NCI-H2029 treated with DMSO at 0.1 percent for 48 hours (cell line): ENCODE measurements around the gene DOHH.
"Not testable (repeated sequence)": the region's sequence is repeated elsewhere in the genome, so short reads cannot be mapped to it uniquely, and the experiment has no call there.

ENCODE experiments used
- DNase-seq: peaks from one replicate; lab custom pipeline; 2025; lab: John Stamatoyannopoulos, UW

The DOHH gene

DNA sequence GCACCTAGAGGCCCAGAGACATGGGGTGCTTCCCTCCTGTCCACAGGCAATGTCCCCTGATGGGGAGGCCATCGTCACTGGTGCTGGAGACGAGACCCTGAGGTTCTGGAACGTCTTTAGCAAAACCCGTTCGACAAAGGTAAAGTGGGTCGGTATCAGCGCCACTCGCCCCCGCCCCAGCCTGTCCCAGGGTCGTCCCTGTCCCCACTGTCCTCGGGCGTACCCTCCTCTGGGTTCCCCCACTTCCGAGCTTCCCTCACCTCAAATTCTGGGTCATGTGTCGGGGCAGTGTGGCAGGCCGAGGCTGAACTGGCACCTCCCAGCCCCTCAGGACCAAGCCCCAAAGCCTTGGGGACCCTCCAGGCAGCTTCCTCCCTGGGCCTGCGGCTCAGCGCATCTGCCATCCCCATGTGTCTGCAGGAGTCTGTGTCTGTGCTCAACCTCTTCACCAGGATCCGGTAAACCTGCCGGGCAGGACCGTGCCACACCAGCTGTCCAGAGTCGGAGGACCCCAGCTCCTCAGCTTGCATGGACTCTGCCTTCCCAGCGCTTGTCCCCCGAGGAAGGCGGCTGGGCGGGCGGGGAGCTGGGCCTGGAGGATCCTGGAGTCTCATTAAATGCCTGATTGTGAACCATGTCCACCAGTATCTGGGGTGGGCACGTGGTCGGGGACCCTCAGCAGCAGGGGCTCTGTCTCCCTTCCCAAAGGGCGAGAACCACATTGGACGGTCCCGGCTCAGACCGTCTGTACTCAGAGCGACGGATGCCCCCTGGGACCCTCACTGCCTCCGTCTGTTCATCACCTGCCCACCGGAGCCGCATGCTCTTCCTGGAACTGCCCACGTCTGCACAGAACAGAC, 34.1 kb upstream of the DOHH start:
- no peak for DNase-seq

DNA sequence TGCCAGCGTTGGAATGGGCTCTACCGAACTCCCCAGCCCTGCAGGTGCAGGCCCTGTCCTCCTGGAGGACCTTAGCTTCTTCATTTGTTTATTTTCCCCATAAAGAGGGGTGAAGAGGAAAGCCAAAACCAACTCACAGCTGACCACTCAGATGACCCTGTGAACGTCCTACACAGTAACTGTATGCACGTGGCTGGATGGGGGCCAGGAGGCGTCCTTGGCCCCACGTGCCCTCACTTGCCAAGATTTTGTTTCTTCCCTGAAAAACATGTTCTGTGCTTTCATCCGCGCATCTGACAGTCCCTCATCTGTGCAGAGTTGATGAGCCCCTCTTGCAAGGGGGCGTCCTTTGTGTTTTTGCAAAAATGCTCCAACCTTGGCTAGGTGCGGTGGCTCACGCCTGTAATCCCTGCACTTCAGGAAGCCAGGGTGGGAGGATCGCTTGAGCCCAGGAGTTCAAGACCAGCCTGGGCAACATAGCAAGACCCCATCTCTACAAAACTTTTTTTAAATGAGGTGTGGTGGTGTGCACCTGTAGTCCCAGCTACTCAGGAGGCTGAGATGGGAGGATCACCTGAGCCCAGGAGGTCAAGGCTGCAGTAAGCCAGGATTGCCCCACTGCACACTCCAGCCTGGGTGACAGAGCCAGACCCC, 33.2 kb upstream of the DOHH start:
- no peak for DNase-seq

DNA sequence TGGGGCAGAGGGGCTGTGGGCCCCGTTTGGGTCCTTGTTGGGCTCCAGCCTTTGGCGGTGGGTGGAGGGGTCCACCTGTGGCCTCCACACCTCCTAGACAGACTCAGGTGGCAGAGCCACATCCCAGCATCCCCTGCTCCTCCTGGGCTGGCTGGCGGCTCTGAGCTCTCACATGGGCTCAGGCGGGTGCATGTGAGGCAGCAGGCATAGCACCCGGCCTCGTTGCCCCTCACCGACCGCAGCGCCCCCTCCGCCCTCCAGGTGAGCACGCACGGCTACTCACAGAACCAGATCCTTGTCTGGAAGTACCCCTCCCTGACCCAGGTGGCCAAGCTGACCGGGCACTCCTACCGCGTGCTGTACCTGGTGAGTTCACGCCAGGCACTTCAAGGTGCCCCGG, 32.6 kb upstream of the DOHH start:
- DNase-seq: no peak

DNA sequence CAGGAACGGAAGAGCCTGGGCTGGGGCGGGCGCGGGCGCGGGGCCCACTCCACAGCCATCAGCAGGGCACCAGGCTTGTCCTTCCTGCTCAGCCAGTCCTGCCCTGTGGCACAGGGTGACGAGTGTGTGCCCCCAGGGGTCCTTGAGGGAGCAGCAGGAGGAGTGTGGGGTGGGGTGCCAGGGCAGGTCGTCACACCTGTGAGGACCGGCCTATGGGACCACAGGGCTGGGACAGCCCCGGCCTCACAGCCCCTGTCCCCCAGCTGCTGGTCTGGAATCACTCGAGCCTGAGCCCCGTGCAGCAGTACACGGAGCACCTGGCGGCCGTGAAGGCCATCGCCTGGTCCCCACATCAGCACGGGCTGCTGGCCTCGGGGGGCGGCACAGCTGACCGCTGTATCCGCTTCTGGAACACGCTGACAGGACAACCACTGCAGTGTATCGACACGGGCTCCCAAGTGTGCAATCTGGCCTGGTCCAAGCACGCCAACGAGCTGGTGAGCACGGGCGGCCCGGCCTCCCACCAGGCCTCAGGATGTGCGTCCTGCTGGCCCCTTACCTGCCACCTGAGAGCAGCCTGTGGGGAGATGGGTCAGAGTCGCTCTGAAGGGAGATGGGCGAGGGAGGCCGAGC, 31.8 kb upstream of the DOHH start:
- no peak for DNase-seq

DNA sequence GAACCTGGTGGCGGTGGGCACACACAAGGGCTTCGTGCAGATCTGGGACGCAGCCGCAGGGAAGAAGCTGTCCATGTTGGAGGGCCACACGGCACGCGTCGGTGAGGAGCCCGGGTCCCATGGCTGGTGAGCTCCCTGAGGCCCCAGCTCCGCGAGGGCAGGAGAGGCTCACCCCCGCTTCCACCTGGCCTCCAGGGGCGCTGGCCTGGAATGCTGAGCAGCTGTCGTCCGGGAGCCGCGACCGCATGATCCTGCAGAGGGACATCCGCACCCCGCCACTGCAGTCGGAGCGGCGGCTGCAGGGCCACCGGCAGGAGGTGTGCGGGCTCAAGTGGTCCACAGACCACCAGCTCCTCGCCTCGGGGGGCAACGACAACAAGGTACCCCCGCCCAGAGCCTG, 31.2 kb upstream of the DOHH start:
- DNase-seq: no peak

DNA sequence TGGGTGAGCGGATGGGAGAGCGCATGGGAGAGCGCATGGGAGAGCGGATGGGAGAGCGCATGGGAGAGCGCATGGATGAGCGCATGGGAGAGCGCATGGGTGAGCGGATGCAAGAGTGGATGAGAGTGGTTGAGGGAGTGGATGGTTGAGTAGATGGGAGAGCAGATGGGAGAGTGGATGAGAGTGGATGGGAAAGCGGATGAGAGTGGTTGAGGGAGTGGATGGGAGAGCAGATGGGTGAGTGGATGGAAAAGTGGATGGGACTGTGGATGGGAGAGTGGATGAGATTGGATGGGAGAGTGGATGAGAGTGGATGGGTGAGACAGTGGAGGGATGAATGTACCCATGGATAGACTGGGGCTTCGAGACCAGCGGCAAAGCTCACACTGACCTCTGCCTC, 29.9 kb upstream of the DOHH start:
- DNase-seq: no peak

DNA sequence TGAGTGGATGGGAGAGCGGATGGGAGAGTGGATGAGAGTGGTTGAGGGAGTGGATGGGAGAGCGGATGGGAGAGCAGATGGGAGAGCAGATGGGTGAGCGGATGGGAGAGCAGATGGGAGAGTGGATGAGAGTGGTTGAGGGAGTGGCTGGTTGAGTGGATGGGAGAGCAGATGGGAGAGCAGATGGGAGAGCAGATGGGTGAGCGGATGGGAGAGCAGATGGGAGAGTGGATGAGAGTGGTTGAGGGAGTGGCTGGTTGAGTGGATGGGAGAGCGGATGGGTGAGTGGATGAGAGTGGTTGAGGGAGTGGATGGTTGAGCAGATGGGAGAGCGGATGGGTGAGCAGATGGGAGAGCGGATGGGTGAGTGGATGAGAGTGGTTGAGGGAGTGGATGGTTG, 28.8 kb upstream of the DOHH start:
- not testable (repeated sequence) for DNase-seq

DNA sequence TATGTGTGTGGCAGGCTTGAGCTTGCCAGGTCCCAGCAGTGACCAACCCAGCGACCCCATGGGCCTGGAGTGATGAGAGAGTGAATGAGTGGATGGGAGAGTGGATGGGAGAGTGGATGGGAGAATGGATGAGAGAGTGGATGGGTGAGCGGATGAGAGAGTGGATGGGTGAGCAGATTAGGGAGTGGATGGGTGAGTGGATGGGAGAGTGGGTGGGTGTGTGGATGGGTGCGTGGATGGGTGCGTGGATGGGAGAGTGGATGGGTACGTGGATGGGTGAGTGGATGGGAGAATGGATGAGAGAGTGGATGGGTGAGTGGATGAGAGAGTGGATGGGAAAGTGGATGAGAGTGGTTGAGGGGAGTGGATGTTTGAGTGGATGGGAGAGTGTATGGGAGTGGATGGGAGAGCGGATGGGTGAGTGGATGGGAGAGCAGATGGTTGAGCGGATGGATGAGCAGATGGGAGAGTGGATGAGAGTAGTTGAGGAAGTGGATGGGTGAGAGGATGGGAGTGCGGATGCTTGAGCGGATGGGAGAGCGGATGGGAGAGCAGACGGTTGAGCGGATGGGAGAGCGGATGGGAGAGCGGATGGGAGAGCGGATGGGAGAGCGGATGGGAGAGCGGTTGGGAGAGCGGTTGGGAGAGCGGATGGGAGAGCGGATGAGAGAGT, 28.2 kb upstream of the DOHH start:
- no peak for DNase-seq

DNA sequence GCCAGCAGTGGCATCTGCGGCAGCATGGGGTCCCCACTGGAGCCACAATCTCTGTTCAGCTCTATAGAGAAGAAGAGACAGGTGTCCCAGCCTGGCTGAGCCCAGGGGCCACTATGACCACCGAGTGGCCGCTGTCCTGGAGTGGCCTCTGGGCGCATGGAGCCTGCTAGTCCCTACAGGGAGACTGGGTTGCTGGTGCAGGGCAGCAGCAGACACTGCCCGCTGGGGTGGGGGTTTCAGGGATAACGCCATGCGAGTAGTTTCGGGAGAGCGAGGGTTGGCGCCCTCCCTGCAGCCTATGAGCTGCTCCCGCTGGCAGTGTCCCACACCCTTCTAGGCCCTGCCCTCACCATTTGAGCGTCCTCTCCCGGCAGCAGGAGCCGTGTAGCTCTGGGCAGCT, 27.6 kb upstream of the DOHH start:
- DNase-seq: no peak

DNA sequence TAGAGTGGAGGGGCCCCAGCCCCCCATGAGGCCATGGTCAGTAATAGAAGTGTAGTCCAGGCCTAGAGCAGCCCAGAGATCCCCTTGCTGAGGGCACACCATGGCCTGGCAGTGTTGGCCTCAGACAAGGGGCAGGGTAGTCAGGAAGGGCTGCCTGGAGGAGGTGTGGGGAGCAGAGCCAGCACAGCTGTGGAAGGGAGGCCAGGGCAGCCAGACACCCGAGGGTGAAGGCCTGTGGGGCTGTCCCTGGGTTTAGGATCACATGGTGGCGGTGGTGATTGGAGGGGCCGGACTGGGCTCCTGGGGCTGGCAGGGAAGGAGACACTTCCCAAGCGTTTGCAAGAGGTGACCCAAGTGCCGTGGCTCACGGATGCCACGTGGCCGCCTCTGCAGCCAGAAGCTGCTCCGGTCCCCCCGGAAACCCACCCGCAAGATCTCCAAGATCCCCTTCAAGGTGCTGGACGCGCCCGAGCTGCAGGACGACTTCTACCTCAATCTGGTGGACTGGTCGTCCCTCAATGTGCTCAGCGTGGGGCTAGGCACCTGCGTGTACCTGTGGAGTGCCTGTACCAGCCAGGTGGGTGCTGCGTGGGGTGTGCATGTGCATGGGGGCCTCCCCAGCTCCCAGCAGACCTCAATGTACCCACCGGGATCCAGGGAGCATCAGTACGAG, 26.9 kb upstream of the DOHH start:
- DNase-seq: no peak

DNA sequence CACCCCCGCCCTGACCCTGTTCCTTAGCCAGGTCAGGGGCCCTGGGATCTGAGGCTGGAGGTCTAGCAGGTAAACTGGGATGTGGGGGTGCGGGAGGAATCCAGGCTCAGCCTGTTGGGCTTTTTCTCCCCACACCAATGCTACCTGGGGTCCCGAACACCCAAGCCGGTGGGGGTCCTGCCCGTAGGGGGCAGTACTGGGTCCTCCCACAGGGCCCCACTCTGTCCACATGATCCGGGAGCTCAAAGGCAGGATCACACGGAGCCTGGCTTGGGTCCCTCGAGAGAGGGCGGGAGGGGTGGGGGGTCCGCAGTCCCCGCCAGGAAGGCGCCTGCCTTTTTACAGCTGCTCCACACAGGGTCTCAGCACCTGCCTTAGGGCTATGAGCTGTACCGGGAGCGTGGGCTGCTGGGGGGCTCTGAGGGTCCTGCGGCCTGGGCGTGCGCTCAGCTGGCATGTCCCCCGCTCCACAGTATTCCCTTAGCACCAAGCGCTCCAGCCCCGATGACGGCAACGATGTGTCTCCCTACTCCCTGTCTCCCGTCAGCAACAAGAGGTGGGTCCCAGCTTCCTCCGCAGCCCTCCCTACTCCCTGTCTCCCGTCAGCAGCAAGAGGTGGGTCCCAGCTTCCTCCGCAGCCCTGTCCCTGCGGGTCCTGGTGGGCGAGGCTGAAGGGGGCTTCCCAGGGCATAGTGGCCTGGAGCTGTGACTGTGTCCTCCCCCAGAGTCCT, 26.2 kb upstream of the DOHH start:
- no peak for DNase-seq

DNA sequence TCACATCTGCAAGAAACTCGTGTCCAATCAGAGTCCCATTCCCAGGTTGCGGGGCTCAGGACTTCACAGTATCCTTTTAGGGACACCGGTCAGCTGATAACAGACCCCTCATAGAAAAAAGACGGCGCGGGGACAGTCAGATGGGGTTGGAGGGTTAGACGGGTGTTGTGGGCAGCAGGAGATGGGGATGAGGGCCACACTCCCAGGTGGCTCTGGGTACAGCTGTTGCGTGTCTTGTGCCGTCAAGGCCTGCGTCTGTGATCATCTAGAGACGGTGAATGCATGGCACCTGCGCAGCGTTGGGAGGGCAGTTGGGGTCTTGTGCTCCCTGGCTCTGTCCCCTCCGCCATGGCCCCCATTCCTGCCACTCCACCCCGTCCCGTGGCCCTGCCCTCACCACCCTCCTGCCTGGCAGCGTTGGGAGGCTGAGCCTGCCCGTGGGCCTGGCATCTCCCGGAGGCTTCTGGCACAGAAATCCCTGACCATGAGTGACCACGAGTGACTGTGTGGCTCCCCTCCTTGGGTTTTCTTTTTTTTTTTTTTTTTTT, 24.5 kb upstream of the DOHH start:
- DNase-seq: no peak

DNA sequence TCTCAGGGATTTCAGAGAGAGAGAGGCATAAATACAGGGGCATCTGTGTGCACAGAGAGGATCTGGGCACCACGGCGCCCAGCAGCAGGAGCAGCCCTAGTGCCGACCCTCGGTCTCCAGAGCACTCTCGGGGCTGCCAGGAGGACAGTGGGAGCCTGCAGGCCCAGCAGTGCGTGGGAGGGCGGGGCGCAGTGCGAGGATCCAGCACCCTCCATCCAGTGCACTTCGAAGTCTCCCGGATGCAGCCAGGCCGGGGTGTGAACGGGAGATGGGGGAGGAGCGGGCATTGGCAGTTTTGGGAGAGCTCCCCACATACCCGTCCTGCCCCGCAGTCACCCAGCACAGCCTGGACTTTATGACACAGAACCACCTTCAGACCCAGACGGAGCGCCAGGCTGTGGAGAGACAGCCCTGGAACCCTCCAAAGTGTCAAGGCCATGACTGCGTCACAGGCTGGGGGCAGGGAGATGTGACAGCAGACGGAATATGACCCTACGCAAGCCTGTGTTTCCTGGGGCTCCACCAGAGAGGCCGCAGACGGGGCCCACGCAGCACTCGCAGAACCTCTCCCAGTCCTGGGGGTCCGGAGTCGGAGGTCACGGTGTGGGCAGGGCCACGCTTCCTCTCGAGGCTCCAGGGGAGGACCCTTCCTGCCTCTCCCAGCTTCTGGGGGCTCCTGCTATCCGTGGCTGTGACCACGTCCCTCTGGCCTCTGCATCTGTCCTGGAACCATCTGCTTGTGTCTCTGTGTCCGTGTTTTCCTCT, 23.8 kb upstream of the DOHH start:
- no peak for DNase-seq

DNA sequence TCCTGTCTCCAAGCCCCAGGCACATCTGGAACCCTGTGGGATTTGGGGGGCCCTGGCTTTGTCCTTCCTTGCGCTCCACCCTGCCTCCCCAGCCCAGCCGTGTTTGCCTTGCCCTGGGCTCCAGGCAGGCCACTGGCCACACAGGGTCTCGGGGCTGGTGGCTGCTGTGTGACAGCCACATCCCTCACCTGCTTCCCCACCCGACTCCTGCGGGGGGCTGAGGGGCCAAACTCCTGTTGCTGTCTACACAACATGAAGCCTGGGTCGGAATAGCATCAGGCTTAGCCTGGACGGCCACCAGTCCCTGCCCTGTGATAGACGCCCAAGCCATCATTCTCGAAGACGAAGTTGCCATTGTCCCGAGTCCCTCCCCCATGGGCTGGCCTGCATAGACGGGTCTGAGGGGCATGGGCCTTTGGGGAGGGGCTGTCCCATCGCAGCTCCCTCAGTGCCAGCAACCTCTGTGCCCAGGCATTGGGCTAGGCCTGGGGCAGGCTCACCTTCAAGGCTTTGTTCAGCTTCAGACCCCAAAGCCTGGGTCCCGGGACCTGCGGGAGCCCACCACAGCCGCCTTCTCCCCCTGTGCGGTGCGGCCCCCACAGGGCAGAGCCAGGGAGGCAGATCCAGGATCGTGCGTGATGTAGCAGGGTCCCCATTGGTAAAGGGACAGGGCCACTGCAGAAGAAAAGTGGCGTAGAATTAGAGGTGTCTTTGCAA, 23.0 kb upstream of the DOHH start:
- DNase-seq: no peak

DNA sequence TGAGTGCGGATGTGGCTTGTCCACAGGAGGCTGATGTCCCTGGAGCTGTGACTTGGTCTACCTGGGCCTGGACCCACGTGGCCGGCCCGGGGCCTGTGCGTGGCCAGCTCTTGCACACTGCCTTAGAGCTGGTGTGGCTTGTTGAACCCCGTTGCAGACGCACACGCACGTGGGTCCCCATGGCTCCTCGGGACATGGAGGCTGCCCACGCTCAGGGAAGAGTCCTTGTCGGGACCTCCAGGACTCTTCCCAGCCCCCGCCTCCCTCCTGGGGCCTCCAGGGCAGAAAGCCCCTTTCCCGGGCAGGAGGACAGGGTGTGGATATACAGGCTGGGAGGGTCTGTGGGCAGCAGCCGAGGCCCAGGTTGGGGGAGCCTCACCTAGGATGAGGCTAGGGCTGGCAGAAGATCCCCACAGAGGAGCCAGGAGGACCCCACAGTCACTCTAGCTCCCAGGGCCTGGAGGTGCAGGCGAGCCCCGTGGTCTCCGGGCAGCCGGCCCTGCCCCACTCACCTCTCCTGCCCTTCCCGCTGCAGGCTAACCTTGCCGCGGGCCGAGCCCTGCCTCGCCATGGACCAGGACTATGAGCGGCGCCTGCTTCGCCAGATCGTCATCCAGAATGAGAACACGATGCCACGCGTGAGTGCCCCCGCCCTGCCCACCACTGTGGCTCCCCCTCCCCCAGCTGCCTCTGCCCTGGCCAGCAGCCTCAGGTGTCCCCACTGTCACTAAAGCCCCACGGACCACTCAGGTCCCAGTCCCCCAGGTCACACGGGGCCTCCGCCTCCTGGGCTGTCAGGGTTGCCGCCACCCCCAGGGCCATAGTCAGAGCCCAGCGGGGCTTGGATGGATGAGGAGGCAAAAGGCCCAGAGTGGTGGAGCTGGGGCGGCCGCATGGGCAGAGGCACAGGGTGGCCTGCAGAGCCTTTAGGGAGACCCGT, 22.2 kb upstream of the DOHH start:
- DNase-seq: no peak

DNA sequence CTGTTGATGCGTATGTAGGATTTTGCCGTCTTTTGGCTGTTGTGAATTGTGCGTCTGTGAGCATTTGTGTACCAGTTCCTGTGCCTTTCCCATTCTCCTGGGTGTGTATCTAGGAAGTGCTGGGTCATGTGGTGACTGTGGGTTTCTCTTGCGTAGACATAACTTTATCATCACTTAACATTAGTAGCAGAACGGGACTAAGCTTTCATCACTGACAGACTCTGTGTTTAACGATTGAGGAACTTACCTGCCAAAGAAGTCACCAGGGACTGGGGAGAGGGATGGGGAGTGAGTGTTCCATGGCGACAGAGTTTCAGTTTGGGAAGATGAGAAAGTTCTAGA, 20.6 kb upstream of the DOHH start:
- DNase-seq: no peak

DNA sequence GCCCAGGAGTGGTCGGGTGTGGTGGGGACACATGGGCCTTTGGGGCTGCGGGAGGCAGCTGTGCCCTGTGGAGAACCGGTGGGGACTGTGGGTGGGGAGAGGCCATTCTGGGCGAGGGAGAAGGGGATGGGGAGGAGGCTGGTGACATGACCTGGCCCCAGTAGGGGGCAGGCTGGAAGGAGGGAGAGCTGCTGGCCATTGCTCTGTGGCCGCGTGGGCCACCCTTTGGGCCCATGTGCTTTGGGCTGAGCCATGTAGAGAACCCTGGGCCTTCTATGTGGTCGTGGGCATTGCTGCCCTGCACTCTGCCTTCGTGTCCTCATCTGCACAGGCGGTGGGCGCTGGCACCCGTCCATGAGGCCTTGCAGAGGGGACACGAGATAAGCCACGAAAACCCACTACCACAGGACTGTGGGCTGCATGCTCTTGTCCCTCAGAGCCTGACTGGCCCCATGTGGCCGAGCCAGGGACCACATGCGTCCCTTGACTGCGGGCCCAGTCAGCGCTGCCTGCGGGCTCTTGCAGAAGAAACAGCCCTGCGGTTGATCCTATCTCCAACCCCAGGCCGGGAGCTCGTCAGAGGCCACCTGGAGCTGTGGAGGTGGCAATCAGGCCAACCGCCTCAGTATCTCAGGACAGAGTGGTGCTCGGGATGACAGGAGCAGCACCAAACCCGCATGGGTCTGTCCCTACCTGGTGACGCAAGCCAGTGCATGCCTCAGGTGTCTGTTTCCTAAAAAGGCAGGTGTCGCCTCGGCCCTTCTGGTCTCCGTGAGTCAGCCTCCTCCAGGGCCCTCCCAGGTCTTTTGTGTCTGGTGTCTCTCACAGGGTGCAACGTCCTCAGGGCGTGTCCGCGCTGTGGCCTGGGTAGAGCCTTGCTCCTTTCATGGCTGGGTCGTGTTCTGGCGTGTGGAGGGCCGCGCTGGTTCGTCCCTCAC, 20.0 kb upstream of the DOHH start:
- DNase-seq: no peak

DNA sequence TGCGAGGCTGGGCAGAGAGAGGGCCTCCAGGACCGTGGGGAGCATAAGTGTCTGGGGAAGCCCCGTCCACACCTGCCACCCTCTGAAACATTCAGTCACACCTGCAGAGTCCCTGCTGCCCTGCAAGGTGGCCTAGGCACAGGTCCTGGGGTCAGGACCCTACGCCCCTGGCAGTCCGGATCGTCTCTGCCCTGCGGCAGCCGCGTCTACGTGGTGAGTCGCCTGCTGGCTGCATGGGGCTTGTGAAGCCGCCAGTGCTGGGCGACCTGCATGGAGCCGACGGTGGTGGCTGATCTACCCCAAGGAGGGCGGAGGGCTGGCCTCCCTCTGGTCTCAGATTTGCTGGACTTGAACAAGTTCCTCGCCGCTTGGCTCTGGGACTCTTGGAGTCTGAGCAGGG, 18.7 kb upstream of the DOHH start:
- DNase-seq: no peak
